Esophagus squamous epithelium (tissue), 5 donors: ENCODE measurements around the gene GPALPP1. TPM values are rescaled to one million over a fixed set of nuclear protein-coding genes. Genes with fewer than 3 reads are reported as not detected.

ENCODE experiments used
- DNase-seq: peaks from one replicate; lab custom pipeline; 2025; lab: John Stamatoyannopoulos, UW
- H3K27ac ChIP-seq, 4 donors: fragments of 200-600 bp; sonication (generic); one replicate each; pipeline ENCODE4 v1.5.1; 2016 to 2019; ENCODE audit warnings: mild to moderate bottlenecking in 1 of 4
- H3K27me3 ChIP-seq, 4 donors: fragments of 200-600 bp; sonication (generic); 1 replicate in 3 of 4; 2 replicates in 1 of 4; pipeline versions ENCODE4 v1.5.1 to v1.6.0; 2017 to 2021; ENCODE audit warnings: antibody characterized with exemption in 1 of 4
- H3K36me3 ChIP-seq, 3 donors: fragments of 200-600 bp; sonication (generic); one replicate each; pipeline ENCODE4 v1.5.1; 2016 to 2019
- H3K4me1 ChIP-seq, 3 donors: fragments of 200-600 bp; sonication (generic); one replicate each; pipeline ENCODE4 v1.5.1; 2017 to 2019
- H3K4me3 ChIP-seq, 4 donors: fragments of 200-600 bp; sonication (generic); 1 replicate in 3 of 4; 2 replicates in 1 of 4; pipeline ENCODE4 v1.5.1; 2016 to 2019; ENCODE audit warnings: mild to moderate bottlenecking in 2 of 4, moderate library complexity in 1 of 4
- H3K9me3 ChIP-seq, 3 donors: fragments of 200-600 bp; sonication (generic); one replicate each; pipeline ENCODE4 v1.5.1; 2016 to 2019
- CTCF ChIP-seq, 6 experiments: fragments of 450-650 bp in 4 of 6; fragments of 200-600 bp in 2 of 6; sonication (generic) in 2 of 6; IDR thresholded peaks; one replicate each; pipeline ENCODE4 v1.5.1; 2016 to 2019; ENCODE audit warnings: antibody characterized with exemption in 6 of 6, mild to moderate bottlenecking in 4 of 6, moderate library complexity in 4 of 6
- POLR2A ChIP-seq, 4 donors: fragments of 450-650 bp; IDR thresholded peaks; one replicate each; pipeline ENCODE4 v1.6.1; 2017; ENCODE audit warnings: antibody characterized with exemption in 4 of 4, mild to moderate bottlenecking in 4 of 4, moderate library complexity in 3 of 4
- WGBS, 2 donors: methylation state at CpG; one replicate each; pipeline ENCODE4 v1.1.5; 2018; 5-methylcytosine and 5-hydroxymethylcytosine counted together
- intact Hi-C: fragments of 100-400 bp; cut with DNase I; formaldehyde crosslinking; loops from one replicate; pipeline ENCODE4 v1.15.0; 2022
- total RNA-seq, 4 donors: library from RNA; depleted of rRNA; stranded (reverse); fragments of >200 nt; gene quantifications; one replicate each; pipeline ENCODE4 v1.1.0, GENCODE V29; 2016
- donor health status: DM: yes; HTN: yes; CAD: no.

Gene GPALPP1
- total RNA-seq, 4 donors from 2014 or later, result 10.5 to 29.6 (median 14.4) TPM

GRCh38 chr13:44976196-44976595, 13.1 kb upstream of the GPALPP1 start:
- H3K27ac ChIP-seq, result no peak overlapping the region

GRCh38 chr13:44976949-44977583, 12.3 kb upstream of the GPALPP1 start:
- Histone ChIP-seq H3K36me3 (peaks cover 0 to 68% (median 11%) of the 10 kb centered on the region in 3 donors), H3K4me1 (no peaks in the 10 kb centered on the region), H3K27ac (no peak overlapping the region), H3K27me3 (no peaks in the 10 kb centered on the region), H3K4me3 (no peak overlapping the region), H3K9me3 (no peaks in the 10 kb centered on the region)
- no peak for TF ChIP-seq POLR2A (IDR thresholded peaks at IDR 0.05)
- no peak for TF ChIP-seq CTCF (IDR thresholded peaks at IDR 0.05)
- DNase-seq, result no peak
- intact Hi-C loops, result no loop called here
- WGBS, 2 donors, result 58 to 95% methylated on average over 1 of the region's 1 CpG

More at GRCh38 chr13:44976196-44976595, 13.1 kb upstream of the GPALPP1 start:
- WGBS, 2 donors, result 87 to 91% methylated on average over 3 of the region's 3 CpGs
- Histone ChIP-seq H3K4me1 (no peaks in the 10 kb centered on the region), H3K9me3 (no peaks in the 10 kb centered on the region), H3K4me3 (no peak overlapping the region), H3K27me3 (no peaks in the 10 kb centered on the region), H3K36me3 (peaks cover 0 to 73% (median 11%) of the 10 kb centered on the region in 3 donors)
- no peak for DNase-seq
- no peak for TF ChIP-seq POLR2A (IDR thresholded peaks at IDR 0.05)
- TF ChIP-seq CTCF (IDR thresholded peaks at IDR 0.05), result no peak
- intact Hi-C loops, result no loop called here

- TF ChIP-seq POLR2A (IDR thresholded peaks at IDR 0.05), result no peak
- peak in 1 of 6 experiments; percentile 19 for TF ChIP-seq CTCF (IDR thresholded peaks at IDR 0.05)
- peaks cover 0 to 70% (median 11%) of the 10 kb centered on the region in 3 donors for H3K36me3 ChIP-seq
- intact Hi-C loops, result no loop called here
- WGBS, 2 donors, result 100% methylated on average over 1 of the region's 1 CpG
- H3K4me3 ChIP-seq, result no peak overlapping the region
- no peak overlapping the region for H3K27ac ChIP-seq
- no peaks in the 10 kb centered on the region for H3K4me1 ChIP-seq
- no peaks in the 10 kb centered on the region for H3K27me3 ChIP-seq
- no peaks in the 10 kb centered on the region for H3K9me3 ChIP-seq
- no peak for DNase-seq
Measured at GRCh38 chr13:44978328-44978727, 11.0 kb upstream of the GPALPP1 start.

GRCh38 chr13:44989941-44990340, 603 bp downstream of the GPALPP1 start:
- H3K9me3 ChIP-seq, result no peaks in the 10 kb centered on the region
- H3K27ac ChIP-seq, result peak overlapping the region; percentile 86 to 96 (median 91)
- intact Hi-C loops, result no loop called here
- no peak for TF ChIP-seq CTCF (IDR thresholded peaks at IDR 0.05)
- no peak for TF ChIP-seq POLR2A (IDR thresholded peaks at IDR 0.05)
- DNase-seq, result no peak
- peaks cover 19 to 56% (median 21%) of the 10 kb centered on the region in 3 donors for H3K4me1 ChIP-seq
- peak overlapping the region; percentile 87 to 99 (median 90) for H3K4me3 ChIP-seq
- peaks cover 0 to 20% (median 0%) of the 10 kb centered on the region in 3 donors for H3K36me3 ChIP-seq
- 3 to 10% methylated on average over 9 to 10 of the region's 10 CpGs for WGBS, 2 donors
- no peaks in the 10 kb centered on the region for H3K27me3 ChIP-seq

- H3K4me3 ChIP-seq, result no peak overlapping the region
- peaks cover 0 to 92% (median 10%) of the 10 kb centered on the region in 3 donors for H3K36me3 ChIP-seq
- TF ChIP-seq POLR2A (IDR thresholded peaks at IDR 0.05) (no peak), CTCF (IDR thresholded peaks at IDR 0.05) (no peak)
- H3K4me1 ChIP-seq, result no peaks in the 10 kb centered on the region
- no peak for DNase-seq
- intact Hi-C loops, result no loop called here
- no peak overlapping the region for H3K27ac ChIP-seq
- no peaks in the 10 kb centered on the region for H3K9me3 ChIP-seq
- H3K27me3 ChIP-seq, result no peaks in the 10 kb centered on the region
Measured at GRCh38 chr13:45003417-45003816, 14.1 kb downstream of the GPALPP1 start.
